ENCODE data around the gene CMIP. TPM values are rescaled to one million over a fixed set of nuclear protein-coding genes. Genes with fewer than 3 reads are reported as not detected.

The CMIP gene
- total RNA-seq, 1 experiment from 2014 or later, result 48.2 TPM

- Histone ChIP-seq H2BK120ac (ENCODE audit: low read depth, low read length, poor library complexity, severe bottlenecking) (no peak overlapping the region), H3K4me2 (ENCODE audit: insufficient read depth, insufficient read length, low read length) (no peak overlapping the region), H3K27ac (ENCODE audit: insufficient read length, low read depth, low read length) (no peak overlapping the region), H2AK5ac (ENCODE audit: insufficient read length, low read length) (no peak overlapping the region), H3K14ac (ENCODE audit: insufficient read depth, low read length) (no peak overlapping the region), H3K9me3 (ENCODE audit: control insufficient read depth, low read depth, low read length) (no peaks in the 10 kb centered on the region), H3K23ac (ENCODE audit: insufficient read length, low read depth, low read length) (no peak overlapping the region), H3K27me3 (ENCODE audit: insufficient read depth, low read length) (no peaks in the 10 kb centered on the region), H3K23me2 (ENCODE audit: insufficient read length, low read depth, low read length, poor library complexity, severe bottlenecking) (no peaks in the 10 kb centered on the region), H3K79me1 (ENCODE audit: insufficient read depth, low read depth, low read length, poor library complexity, severe bottlenecking) (peaks cover 3% of the 10 kb centered on the region), H3T11ph (ENCODE audit: low read length) (no peak overlapping the region), H2BK12ac (ENCODE audit: insufficient read length, low read depth, low read length) (no peak overlapping the region), H4K20me1 (ENCODE audit: control insufficient read depth, insufficient read depth, insufficient read length) (peaks cover 2% of the 10 kb centered on the region), H3K4ac (ENCODE audit: low read depth, low read length) (no peak overlapping the region), H3K4me1 (ENCODE audit: insufficient read depth, low read length) (no peaks in the 10 kb centered on the region), H2BK15ac (ENCODE audit: low read depth, low read length) (no peak overlapping the region), H4K8ac (replicated peaks; ENCODE audit: insufficient read length, low read depth, low read length) (no peak overlapping the region), H3K79me2 (ENCODE audit: insufficient read depth, low read length) (peaks cover 4% of the 10 kb centered on the region; the same call in 1 of the 2 replicates), H2BK20ac (ENCODE audit: low read depth, low read length, poor library complexity, severe bottlenecking) (no peak overlapping the region), H2BK5ac (ENCODE audit: insufficient read length, low read length) (no peak overlapping the region), H4K5ac (ENCODE audit: insufficient read length, low read depth, low read length) (no peak overlapping the region), H3K56ac (ENCODE audit: insufficient read length, low read depth, low read length) (no peak overlapping the region), H3K9ac (ENCODE audit: extremely low read depth, insufficient read length, low read length) (no peak overlapping the region), H4K91ac (ENCODE audit: insufficient read length, low read depth, low read length) (no peak overlapping the region), H3K18ac (ENCODE audit: insufficient read length, low read depth, low read length) (no peak overlapping the region), H2AFZ (ENCODE audit: low read length) (no peak overlapping the region)
- Mint-ChIP-seq H3K4me1 (peaks cover 31 to 34% of the 10 kb centered on the region in 2 experiments), H3K36me3 (ENCODE audit: insufficient read depth in 1 of 3, low read depth in 3 of 3) (no peaks in the 10 kb centered on the region), H3K9me3 (no peaks in the 10 kb centered on the region), H3K27ac (peak overlapping the region; percentile 27 to 89 (median 64); a peak in 5 of 7 replicates), H3K4me3 (no peak overlapping the region), H3K27me3 (ENCODE audit: low read depth) (no peaks in the 10 kb centered on the region)
- no CpG with 5 or more reads among the region's 18 CpGs for WGBS (ENCODE audit: extremely low coverage, insufficient read length, low lambda C conversion rate)
- DNase-seq, result no peak
- no peak for TF ChIP-seq CTCF (conservative IDR thresholded peaks at IDR 0.05)
Measured at GRCh38 chr16:81570151-81570846, 125.7 kb downstream of the CMIP start.

All from H9 (cell line).